A673 (cell line): ENCODE data around the gene CHAC2. TPM values are rescaled to one million over a fixed set of nuclear protein-coding genes. Genes with fewer than 3 reads are reported as not detected.
A peak's percentile ranks its signal among the peaks of the same experiment; 100 is the strongest.

Experiments
- BruUV-seq: library from RNA; stranded (reverse); fragments of 400-500 nt; replicated peaks from 2 replicates; lab custom pipeline; 2021; lab: Mats Ljungman, UMichigan
- CTCF ChIA-PET: fragments of 300-600 bp; sonication (Branson Sonifier 250); formaldehyde crosslinking; loops from one replicate; lab custom pipeline; 2022; ENCODE audit warnings: antibody characterized with exemption; lab: Charles Lee
- POLR2A ChIA-PET: fragments of 300-600 bp; sonication (Branson Sonifier 250); formaldehyde crosslinking; loops from one replicate; lab custom pipeline; 2022; ENCODE audit warnings: antibody characterized with exemption; ENCODE audit not compliant: low non-redundant PET; lab: Charles Lee
- DNase-seq: peaks from one replicate; pipeline ENCODE4 v3.0.0-alpha.2; 2015; ENCODE audit warnings: low spot score
- H3K27ac ChIP-seq: fragments of 200-600 bp; sonication (generic); 2 replicates; pipeline ENCODE4 v1.5.1; 2016; ENCODE audit warnings: mixed run types, low read depth, mild to moderate bottlenecking, mixed read lengths, antibody characterized with exemption, low read length; ENCODE audit not compliant: poor library complexity, severe bottlenecking
- H3K27me3 ChIP-seq: fragments of 200-600 bp; sonication (generic); replicated peaks from 2 replicates; pipeline ENCODE4 v1.6.1; 2017; ENCODE audit warnings: mixed run types, low read depth, mild to moderate bottlenecking, mixed read lengths, antibody characterized with exemption, low read length; ENCODE audit not compliant: insufficient read depth, poor library complexity
- H3K36me3 ChIP-seq: fragments of 200-600 bp; sonication (generic); 2 replicates; pipeline ENCODE4 v1.6.1; 2016; ENCODE audit warnings: mixed run types, mild to moderate bottlenecking, mixed read lengths, antibody characterized with exemption, low read length; ENCODE audit not compliant: insufficient read depth, poor library complexity, severe bottlenecking
- H3K4me1 ChIP-seq: fragments of 200-600 bp; sonication (generic); 2 replicates; pipeline ENCODE4 v1.6.1; 2017; ENCODE audit warnings: mixed run types, mild to moderate bottlenecking, mixed read lengths, antibody characterized with exemption, low read length; ENCODE audit not compliant: insufficient read depth, poor library complexity, severe bottlenecking
- H3K4me3 ChIP-seq: fragments of 200-600 bp; sonication (generic); 2 replicates; pipeline ENCODE4 v1.5.1; 2016; ENCODE audit warnings: low read depth, mixed run types, mild to moderate bottlenecking, mixed read lengths, low read length; ENCODE audit not compliant: poor library complexity, severe bottlenecking
- H3K9me3 ChIP-seq: fragments of 200-600 bp; sonication (generic); 2 replicates; pipeline ENCODE4 v1.6.1; 2016; ENCODE audit warnings: mixed run types, low read depth, mild to moderate bottlenecking, mixed read lengths, antibody characterized with exemption, low read length; ENCODE audit not compliant: poor library complexity, severe bottlenecking
- CTCF ChIP-seq: fragments of 300-800, 200-600 bp; sonication (generic); conservative IDR thresholded peaks from 2 replicates; pipeline ENCODE4 v1.5.1; 2017; ENCODE audit warnings: low read depth, mild to moderate bottlenecking, antibody characterized with exemption, low read length, moderate library complexity, mixed read lengths
- EZH2 ChIP-seq: fragments of 200-600 bp; sonication (generic); IDR thresholded peaks from 2 replicates; pipeline ENCODE4 v1.6.1; 2017; ENCODE audit warnings: borderline replicate concordance, low read depth, mild to moderate bottlenecking, mixed read lengths, antibody characterized with exemption, low read length; ENCODE audit not compliant: poor library complexity, severe bottlenecking
- intact Hi-C: fragments of 100-400 bp; cut with micrococcal nuclease; formaldehyde crosslinking; loops from one replicate; pipeline ENCODE4 v1.10.0; 2022; ENCODE audit not compliant: unreplicated experiment
- total RNA-seq: library from RNA; stranded (reverse); gene quantifications from 2 replicates; pipeline ENCODE4 v1.2.3, GENCODE V29; 2021

CHAC2 gene
- total RNA-seq, 1 experiment from 2014 or later = 20.1 TPM

- Histone ChIP-seq H3K9me3 (no peaks in the 10 kb centered on the region), H3K4me3 (peak within 1 kb of the TSS; percentile 73), H3K36me3 (no peaks in the 10 kb centered on the region), H3K4me1 (peaks cover 10% of the 10 kb centered on the region), H3K27me3 (no peaks in the 10 kb centered on the region), H3K27ac (peak within 1 kb of the TSS; percentile 90)
- no peak for TF ChIP-seq EZH2
- TF ChIP-seq CTCF = no peak
- no TSS peak for BruUV-seq
- ChIA-PET CTCF (no interaction called here), POLR2A (interaction anchor here (0.7 kb wide), 1 partner anchor 16 kb away, joined by 4 read pairs; no protein-coding TSS in a partner anchor)
- DNase-seq = peak; percentile 96
- intact Hi-C loops = no loop called here
Observed at GRCh38 chr2:53786705-53787613, 19.4 kb downstream of the CHAC2 start, which contains the start of the genes ASB3 and ERLEC1. ASB3 (minus strand) TSS chr2:53786953; CDS start chr2:53765572, 21,381 bp downstream. ERLEC1 (plus strand) TSS chr2:53787044; CDS start chr2:53787211, 167 bp downstream.

DNA sequence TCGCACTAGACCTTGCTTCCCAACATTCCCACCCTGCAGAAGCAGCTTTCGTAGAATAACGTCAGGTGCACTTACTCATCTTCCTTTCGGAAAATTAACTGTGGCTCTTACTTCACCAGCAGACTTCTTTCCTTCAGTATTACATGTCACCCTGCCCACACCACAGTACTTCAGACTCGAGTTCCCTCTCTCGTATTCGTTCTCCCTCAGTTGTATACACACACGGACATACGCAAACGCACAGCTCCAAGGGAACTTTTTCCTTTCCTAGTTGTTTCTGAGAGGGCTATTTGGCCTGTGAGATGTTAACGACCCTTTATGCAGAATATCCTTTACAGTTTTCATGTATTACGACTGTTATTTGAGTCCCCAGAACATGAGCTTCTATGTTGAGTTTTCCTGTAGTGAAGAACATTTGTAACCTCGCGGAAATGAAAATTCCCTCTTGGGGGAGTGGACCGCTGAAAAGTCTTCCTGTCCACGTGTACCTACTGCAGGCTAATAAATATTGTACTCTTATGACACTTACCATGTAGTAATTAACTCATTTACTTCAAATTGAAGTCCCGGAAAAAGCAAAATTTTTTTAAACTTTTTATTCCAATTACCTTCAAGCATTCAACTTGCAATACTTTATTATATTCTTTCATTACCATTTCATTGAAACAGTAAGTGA is 20.1 kb downstream of the CHAC2 start:
- Histone ChIP-seq H3K27me3 (no peaks in the 10 kb centered on the region), H3K27ac (peak overlapping the region; percentile 90), H3K36me3 (no peaks in the 10 kb centered on the region), H3K9me3 (no peaks in the 10 kb centered on the region), H3K4me3 (peak overlapping the region; percentile 73), H3K4me1 (peaks cover 10% of the 10 kb centered on the region)
- ChIA-PET POLR2A (no interaction called here), CTCF (no interaction called here)
- TSS peak; percentile 63 for BruUV-seq
- intact Hi-C loops = no loop called here
- DNase-seq = peak; percentile 11
- no peak for TF ChIP-seq CTCF
- no peak for TF ChIP-seq EZH2

DNA sequence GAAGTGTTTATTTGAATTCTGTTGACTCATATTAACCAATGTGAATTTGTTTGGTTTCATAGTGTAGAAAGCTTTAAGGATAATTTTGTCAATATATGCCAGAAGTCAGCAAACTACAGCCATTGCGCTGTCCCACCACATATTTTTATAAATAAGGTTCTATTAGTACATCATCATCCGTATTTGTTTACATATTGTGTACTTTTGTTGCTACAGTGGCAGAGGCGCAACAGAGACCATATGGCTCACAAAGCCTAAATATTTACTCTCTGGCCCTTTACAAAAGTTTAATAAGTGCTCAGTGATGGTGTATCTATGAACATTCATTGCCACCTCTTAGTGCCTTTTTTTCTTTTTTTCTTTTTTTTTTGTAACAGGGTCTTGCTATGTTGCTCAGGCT is 25.7 kb downstream of the CHAC2 start:
- intact Hi-C loops = no loop called here
- no TSS peak for BruUV-seq
- ChIA-PET POLR2A (no interaction called here), CTCF (no interaction called here)
- no peak overlapping the region for H3K4me3 ChIP-seq
- H3K27ac ChIP-seq = no peak overlapping the region
- peaks cover 25% of the 10 kb centered on the region for H3K36me3 ChIP-seq
- H3K9me3 ChIP-seq = no peaks in the 10 kb centered on the region
- H3K27me3 ChIP-seq = no peaks in the 10 kb centered on the region
- no peaks in the 10 kb centered on the region for H3K4me1 ChIP-seq
- no peak for TF ChIP-seq EZH2
- no peak for DNase-seq
